ENCODE results near the gene NKX1-1. TPM values are rescaled to one million over a fixed set of nuclear protein-coding genes. Genes with fewer than 3 reads are reported as not detected.

NKX1-1 gene
- total and polyA plus RNA-seq, 9 of the 15 experiments (the other 6 are each of a cell fraction or from before 2014, with no cell fraction given), result not detected

GRCh38 chr4:1369091-1369450 lies 37.2 kb downstream of the NKX1-1 start:
- in situ Hi-C loops (cut with MboI) (no loop called here), intact Hi-C loops (cut with micrococcal nuclease) (no loop called here)
- ChIA-PET POLR2A (interaction anchor here (0.6 kb wide), 1 partner anchor 239 kb away, joined by 3 read pairs; no protein-coding TSS in a partner anchor), CTCF (ENCODE audit: low intra/inter-chr PET ratio) (no interaction called here)
- ATAC-seq, result no peak
- TF ChIP-seq MAX (CRISPR knock-in tag; IDR thresholded peaks at IDR 0.05) (no peak), MECOM (CRISPR knock-in tag; IDR thresholded peaks at IDR 0.05) (no peak), ETV6 (IDR thresholded peaks at IDR 0.05; ENCODE audit: borderline replicate concordance in 1 of 2, low read depth in 2 of 2, low read length in 1 of 2) (no peak), ETV6 (CRISPR knock-in tag; IDR thresholded peaks at IDR 0.05; ENCODE audit: borderline replicate concordance) (no peak), REST (IDR thresholded peaks at IDR 0.05; ENCODE audit: borderline replicate concordance) (no peak), REST (CRISPR knock-in tag; IDR thresholded peaks at IDR 0.05; ENCODE audit: low read depth) (no peak), PRMT5 (CRISPR knock-in tag; IDR thresholded peaks at IDR 0.05) (no peak), SMC3 (conservative IDR thresholded peaks at IDR 0.05; ENCODE audit: insufficient read depth, low read depth, low read length) (no peak), NFATC3 (IDR thresholded peaks at IDR 0.05) (no peak), SRSF3 (IDR thresholded peaks at IDR 0.05; ENCODE audit: insufficient read depth, low read length) (no peak), ZNF583 (CRISPR knock-in tag; IDR thresholded peaks at IDR 0.05) (no peak), RFX5 (IDR thresholded peaks at IDR 0.05; ENCODE audit: low read depth, low read length) (no peak), BRCA1 (IDR thresholded peaks at IDR 0.05) (no peak), BRCA1 (CRISPR knock-in tag; IDR thresholded peaks at IDR 0.05) (no peak), POLR2H (tag; IDR thresholded peaks at IDR 0.05; ENCODE audit: low read depth) (no peak), NONO (IDR thresholded peaks at IDR 0.05; ENCODE audit: low read depth in 2 of 2, low read length in 1 of 2) (no peak), MCM2 (IDR thresholded peaks at IDR 0.05; ENCODE audit: low read depth) (no peak)
- no TSS peak for BruUV-seq (replicated peaks)
- no peaks in the 10 kb centered on the region for H3K9me1 ChIP-seq (ENCODE audit: control insufficient read depth, insufficient read depth, low read length)
- H3K36me3 ChIP-seq (ENCODE audit: control insufficient read depth, insufficient read depth, low read length), result no peaks in the 10 kb centered on the region; the same call in 2 of the 3 replicates
- WGBS (ENCODE audit: insufficient coverage, low coverage, missing lambda C conversion rate), result 83% methylated on average over 14 of the region's 18 CpGs
- no peak overlapping the region for H3K4me2 ChIP-seq (ENCODE audit: insufficient read depth, low read length)
- no peak overlapping the region for H3K9ac ChIP-seq (ENCODE audit: insufficient read depth in 1 of 2, low read depth in 2 of 2, low read length in 2 of 2)
- FAIRE-seq, result no peak
- no peaks in the 10 kb centered on the region for H3K79me2 ChIP-seq (ENCODE audit: control insufficient read depth, insufficient read depth, low read length)
- H2AFZ ChIP-seq (ENCODE audit: low read depth, low read length), result no peak overlapping the region
- DNase-seq (ENCODE audit: extremely low read depth in 1 of 4, low spot score in 3 of 4), result no peak
- H3K27me3 ChIP-seq (ENCODE audit: control insufficient read depth in 2 of 2, insufficient read depth in 2 of 2, low read length in 2 of 2), result no peaks in the 10 kb centered on the region
- H3K9me3 ChIP-seq (replicated peaks; ENCODE audit: control insufficient read depth, insufficient read depth, low read depth, low read length), result no peaks in the 10 kb centered on the region
- no peak overlapping the region for H3K4me3 ChIP-seq
- peaks cover 0 to 17% of the 10 kb centered on the region in 2 experiments; a peak in 1 of 5 replicates for H3K4me1 ChIP-seq (replicated peaks in 1 of 2; ENCODE audit: control insufficient read depth in 2 of 2, insufficient read depth in 2 of 2, low read length in 2 of 2)
- no peaks in the 10 kb centered on the region for H4K20me1 ChIP-seq (replicated peaks; ENCODE audit: control insufficient read depth, insufficient read depth, low read length)
- no peak overlapping the region for H3K27ac ChIP-seq (ENCODE audit: extremely low read depth, low read depth, low read length)

Measured in K562 (cell line).